GM21576 (cell line): ENCODE measurements around the gene TFDP1.

Experiments
- ATAC-seq: cut with Tn5 transposase; IDR thresholded peaks from one replicate; pipeline ENCODE4 v1.9.1; 2021; ENCODE audit warnings: mild to moderate bottlenecking, moderate library complexity; ENCODE audit not compliant: unreplicated experiment

TFDP1 gene

GRCh38 chr13:113657851-113658741, 73.5 kb downstream of the TFDP1 start, which contains the start of gene ATP4B:
Gene ATP4B (minus strand): TSS chr13:113658198. CDS start chr13:113658144, 54 bp downstream.
- ATAC-seq: no peak

GRCh38 chr13:113658836-113659235, 74.3 kb downstream of the TFDP1 start:
- no peak for ATAC-seq

GRCh38 chr13:113659337-113659736, 74.8 kb downstream of the TFDP1 start:
- ATAC-seq: no peak

- ATAC-seq: no peak
Measured at GRCh38 chr13:113660066-113660465, 75.5 kb downstream of the TFDP1 start.

GRCh38 chr13:113661509-113661908, 77.0 kb downstream of the TFDP1 start:
- no peak for ATAC-seq

GRCh38 chr13:113663934-113664333, 79.4 kb downstream of the TFDP1 start:
- no peak for ATAC-seq

GRCh38 chr13:113664751-113665596, 80.4 kb downstream of the TFDP1 start:
- no peak for ATAC-seq

GRCh38 chr13:113665597-113666328, 81.2 kb downstream of the TFDP1 start:
- ATAC-seq: no peak

GRCh38 chr13:113666329-113666670, 81.7 kb downstream of the TFDP1 start:
- ATAC-seq: no peak

GRCh38 chr13:113666951-113667701, 82.6 kb downstream of the TFDP1 start, which contains the start of gene GRK1:
Gene GRK1 (plus strand): TSS chr13:113667219. CDS start chr13:113667387, 168 bp downstream.
- ATAC-seq: no peak

GRCh38 chr13:113667771-113668490, 83.4 kb downstream of the TFDP1 start:
- ATAC-seq: no peak

- no peak for ATAC-seq
Measured at GRCh38 chr13:113668491-113668971, 84.0 kb downstream of the TFDP1 start.

- ATAC-seq: no peak
Measured at GRCh38 chr13:113669231-113669754, 84.7 kb downstream of the TFDP1 start.

- no peak for ATAC-seq
Measured at GRCh38 chr13:113669755-113670341, 85.3 kb downstream of the TFDP1 start.

GRCh38 chr13:113670541-113670940, 86.0 kb downstream of the TFDP1 start:
- ATAC-seq: no peak

GRCh38 chr13:113671066-113672001, 86.8 kb downstream of the TFDP1 start:
- no peak for ATAC-seq

- no peak for ATAC-seq
Measured at GRCh38 chr13:113672002-113672651, 87.6 kb downstream of the TFDP1 start.
